Endothelial cell of umbilical vein (primary cell): ENCODE measurements around the gene PPP1R13B. TPM values are rescaled to one million over a fixed set of nuclear protein-coding genes. Genes with fewer than 3 reads are reported as not detected.

ENCODE experiments used
- BruUV-seq: library from RNA; stranded (reverse); fragments of 400-500 nt; replicated peaks from 2 replicates; lab custom pipeline; 2021; lab: Mats Ljungman, UMichigan
- CTCF ChIA-PET: fragments of 300-600, 350-600 bp; sonication (Branson Sonifier 250); formaldehyde crosslinking; loops from one replicate; lab custom pipeline; 2021; ENCODE audit warnings: antibody characterized with exemption, inconsistent platforms; lab: Charles Lee
- POLR2A ChIA-PET: fragments of 300-600, 350-600 bp; sonication (Branson Sonifier 250); formaldehyde crosslinking; loops from one replicate; lab custom pipeline; 2021; ENCODE audit warnings: antibody characterized with exemption, inconsistent platforms; lab: Charles Lee
- DNase-seq: peaks from one replicate; pipeline ENCODE4 v3.0.0-alpha.2; 2011; ENCODE audit warnings: low read depth, low spot score
- FAIRE-seq: peaks from 2 replicates; lab custom pipeline; 2011; peaks lifted over from hg19 to GRCh38; lab: Jason Lieb, UNC
- H2AFZ ChIP-seq: 2 replicates; pipeline ENCODE4 v1.6.0; 2012; ENCODE audit warnings: low read depth, low read length, control low read depth, inconsistent platforms
- H3K27ac ChIP-seq: 2 replicates; pipeline ENCODE4 v1.5.1; 2011; ENCODE audit warnings: low read depth, mild to moderate bottlenecking, control low read depth, low read length, moderate library complexity; ENCODE audit not compliant: insufficient read depth
- H3K27me3 ChIP-seq, 2 experiments: 2 replicates each; pipeline versions ENCODE4 v1.6.0 to v1.6.1; 2011; ENCODE audit warnings: low read length in 2 of 2, mixed read lengths in 1 of 2; ENCODE audit not compliant: control insufficient read depth in 2 of 2, insufficient read depth in 2 of 2
- H3K36me3 ChIP-seq, 2 experiments: 2 replicates in 1 of 2; 3 replicates in 1 of 2; pipeline ENCODE4 v1.5.1; 2011; ENCODE audit warnings: low read length in 2 of 2, mild to moderate bottlenecking in 1 of 2, moderate library complexity in 1 of 2; ENCODE audit not compliant: control insufficient read depth in 2 of 2, insufficient read depth in 2 of 2; ENCODE audit errors: extremely low read depth in 1 of 2
- H3K4me1 ChIP-seq: 3 replicates; pipeline ENCODE4 v1.5.1; 2011; ENCODE audit warnings: mild to moderate bottlenecking, low read length; ENCODE audit not compliant: control insufficient read depth, insufficient read depth; ENCODE audit errors: extremely low read depth
- H3K4me2 ChIP-seq: 2 replicates; pipeline ENCODE4 v1.6.1; 2011; ENCODE audit warnings: low read length, control low read depth, mixed read lengths; ENCODE audit not compliant: insufficient read depth
- H3K4me3 ChIP-seq, 3 experiments: fragments of 200-600 bp in 1 of 3; sonication (generic), shearing (Covaris generic) in 1 of 3; replicated peaks in 1 of 3; 2 replicates each; pipeline ENCODE4 v1.5.1; 2011 to 2016; ENCODE audit warnings: control low read depth in 3 of 3, low read length in 3 of 3, mild to moderate bottlenecking in 2 of 3, inconsistent platforms in 1 of 3, low read depth in 1 of 3, moderate library complexity in 1 of 3; ENCODE audit not compliant: insufficient read depth in 1 of 3
- H3K79me2 ChIP-seq: 2 replicates; pipeline ENCODE4 v1.6.0; 2012; ENCODE audit warnings: low read length, inconsistent platforms; ENCODE audit not compliant: control insufficient read depth, insufficient read depth
- H3K9ac ChIP-seq: replicated peaks from 2 replicates; pipeline ENCODE3; 2011; ENCODE audit warnings: low read length, control low read depth; ENCODE audit not compliant: insufficient read depth; ENCODE audit errors: extremely low read depth
- H3K9me1 ChIP-seq: replicated peaks from 3 replicates; pipeline ENCODE4 v1.6.0; 2011; ENCODE audit warnings: mild to moderate bottlenecking, low read length; ENCODE audit not compliant: control insufficient read depth, insufficient read depth; ENCODE audit errors: extremely low read depth
- H3K9me3 ChIP-seq: replicated peaks from 2 replicates; pipeline ENCODE4 v1.5.1; 2012; ENCODE audit warnings: low read length, inconsistent platforms; ENCODE audit not compliant: control insufficient read depth, insufficient read depth
- H4K20me1 ChIP-seq: replicated peaks from 2 replicates; pipeline ENCODE3; 2011; ENCODE audit warnings: mild to moderate bottlenecking, low read length; ENCODE audit not compliant: control insufficient read depth, insufficient read depth; ENCODE audit errors: extremely low read depth
- CTCF ChIP-seq, 2 donors: IDR thresholded peaks; 1 replicate in 1 of 2; 2 replicates in 1 of 2; pipeline ENCODE4 v1.5.1; 2011; ENCODE audit warnings: low read length in 2 of 2, mild to moderate bottlenecking in 2 of 2, moderate library complexity in 2 of 2, control low read depth in 1 of 2, inconsistent platforms in 1 of 2, low read depth in 1 of 2; ENCODE audit not compliant: insufficient read depth in 1 of 2; ENCODE audit errors: extremely low read depth in 1 of 2
- EZH2 ChIP-seq: IDR thresholded peaks from 2 replicates; pipeline ENCODE4 v1.6.1; 2012; ENCODE audit warnings: borderline replicate concordance, low read depth, mild to moderate bottlenecking, moderate library complexity, low read length, inconsistent platforms; ENCODE audit not compliant: severe bottlenecking
- FOS ChIP-seq: IDR thresholded peaks from 2 replicates; pipeline ENCODE4 v1.6.1; 2011; ENCODE audit warnings: mild to moderate bottlenecking, low read length, moderate library complexity, borderline replicate concordance; ENCODE audit not compliant: insufficient read depth
- GATA2 ChIP-seq: IDR thresholded peaks from 2 replicates; pipeline ENCODE4 v1.7.0; 2011; ENCODE audit warnings: low read depth, mild to moderate bottlenecking, moderate library complexity, mixed read lengths, low read length; ENCODE audit not compliant: insufficient read length, insufficient read depth
- JUN ChIP-seq: IDR thresholded peaks from 2 replicates; pipeline ENCODE4 v1.6.1; 2011; ENCODE audit warnings: borderline replicate concordance, low read depth; ENCODE audit not compliant: insufficient read length, insufficient read depth
- MAX ChIP-seq: IDR thresholded peaks from 2 replicates; pipeline ENCODE4 v1.6.1; 2011; ENCODE audit not compliant: insufficient read depth, insufficient read length
- MYC ChIP-seq: IDR thresholded peaks from one replicate; pipeline ENCODE4 v1.6.1; 2011; ENCODE audit warnings: mild to moderate bottlenecking, low read depth, low read length
- POLR2AphosphoS5 ChIP-seq: IDR thresholded peaks from 2 replicates; pipeline ENCODE4 v1.6.1; 2012; ENCODE audit warnings: low read depth, mild to moderate bottlenecking, control low read depth, low read length, moderate library complexity; ENCODE audit not compliant: insufficient read depth
- dilution Hi-C: fragments of 300-500 bp; cut with MboI; formaldehyde crosslinking; loops from one replicate; pipeline ENCODE4 v1.15.0; 2019; ENCODE audit warnings: low sequenced_read_pairs; ENCODE audit not compliant: extremely low pct_ligation_motif_present
- intact Hi-C: fragments of 100-400 bp; cut with micrococcal nuclease; formaldehyde crosslinking; loops from one replicate; pipeline ENCODE4 v1.10.0; 2022
- polyA plus RNA-seq, 4 experiments: library from polyadenylated mRNA; depleted of rRNA in 3 of 4; stranded (reverse) in 3 of 4; unstranded in 1 of 4; fragments of >200 nt; gene quantifications; 2 replicates each; pipeline versions ENCODE4 v1.2.1 to v1.2.3, GENCODE V29; 2011 to 2012; ENCODE audit warnings: missing spikeins in 1 of 4
- total RNA-seq: library from RNA; stranded (reverse); gene quantifications from 2 replicates; pipeline ENCODE4 v1.2.3, GENCODE V29; 2021

Gene PPP1R13B
- total and polyA plus RNA-seq, 2 donors (not counting 3 experiments of a cell fraction or from before 2014, with no cell fraction given) = 10.0 to 30.0 TPM

GRCh38 chr14:103697603-103698379 lies 149.6 kb downstream of the PPP1R13B start:
- CTCF ChIA-PET = interaction anchor here (1.1 kb wide), 1 partner anchor 11 kb away, joined by 3 read pairs; no protein-coding TSS in a partner anchor
- H3K36me3 ChIP-seq = peaks cover 6 to 34% of the 10 kb centered on the region in 2 experiments
- POLR2A ChIA-PET = no interaction called here

GRCh38 chr14:103697206-103697602 lies 150.2 kb downstream of the PPP1R13B start:
- dilution Hi-C loops = no loop called here
- no TSS peak for BruUV-seq
- Histone ChIP-seq H3K27me3 (no peaks in the 10 kb centered on the region), H3K9ac (no peak overlapping the region), H3K9me3 (no peaks in the 10 kb centered on the region), H3K4me2 (no peak overlapping the region), H3K4me3 (no peak overlapping the region), H3K79me2 (peaks cover 2% of the 10 kb centered on the region), H4K20me1 (no peaks in the 10 kb centered on the region), H3K27ac (no peak overlapping the region), H2AFZ (no peak overlapping the region), H3K36me3 (peaks cover 6 to 34% of the 10 kb centered on the region in 2 experiments), H3K9me1 (no peaks in the 10 kb centered on the region), H3K4me1 (peaks cover 9% of the 10 kb centered on the region)
- DNase-seq (no peak), FAIRE-seq (no peak)
- intact Hi-C loops = no loop called here
- POLR2A ChIA-PET = no interaction called here
- TF ChIP-seq GATA2 = no peak
- no peak for TF ChIP-seq CTCF (IDR thresholded peaks at IDR 0.05; ENCODE audit: extremely low read depth in 1 of 2, insufficient read depth in 1 of 2, low read depth in 1 of 2, low read length in 2 of 2)
- no peak for TF ChIP-seq EZH2
- no peak for TF ChIP-seq MAX
- no peak for TF ChIP-seq JUN
- TF ChIP-seq POLR2AphosphoS5 = no peak
- CTCF ChIA-PET = interaction anchor here (1.1 kb wide), 1 partner anchor 11 kb away, joined by 3 read pairs; no protein-coding TSS in a partner anchor

More at GRCh38 chr14:103697603-103698379, 149.6 kb downstream of the PPP1R13B start:
- Histone ChIP-seq H3K79me2 (peaks cover 2% of the 10 kb centered on the region), H3K27me3 (no peaks in the 10 kb centered on the region), H3K4me1 (peaks cover 10% of the 10 kb centered on the region), H3K9ac (no peak overlapping the region), H2AFZ (no peak overlapping the region), H3K9me3 (no peaks in the 10 kb centered on the region), H3K4me3 (no peak overlapping the region), H3K4me2 (no peak overlapping the region), H3K9me1 (no peaks in the 10 kb centered on the region), H3K27ac (no peak overlapping the region), H4K20me1 (no peaks in the 10 kb centered on the region)
- intact Hi-C loops (no loop called here), dilution Hi-C loops (no loop called here)
- BruUV-seq = no TSS peak
- FAIRE-seq = no peak
- TF ChIP-seq FOS = no peak
- TF ChIP-seq MYC = no peak
- TF ChIP-seq MAX = no peak
- TF ChIP-seq POLR2AphosphoS5 = peak; percentile 67
- no peak for TF ChIP-seq EZH2
- no peak for TF ChIP-seq JUN
- DNase-seq = no peak
